SK-N-SH (cell line): Measurements from ENCODE around the gene NYAP1.

Experiments
- CTCF ChIP-seq: fragments of 200-600 bp; sonication (generic); IDR thresholded peaks from 2 replicates; pipeline ENCODE4 v1.6.1; 2017; ENCODE audit warnings: antibody characterized with exemption, mild to moderate bottlenecking, moderate library complexity
- EZH2phosphoT487 ChIP-seq: fragments of 200-600 bp; sonication (generic); IDR thresholded peaks from 2 replicates; pipeline ENCODE4 v1.6.1; 2017; ENCODE audit warnings: low read depth, mixed run types, mild to moderate bottlenecking, antibody characterized with exemption, moderate library complexity, borderline replicate concordance
- FOXJ3 ChIP-seq: sonication (generic); formaldehyde crosslinking; IDR thresholded peaks from 2 replicates; pipeline ENCODE4 v1.5.1; 2020; ENCODE audit warnings: mild to moderate bottlenecking, missing genetic modification reagents
- FOXM1 ChIP-seq: IDR thresholded peaks from 2 replicates; pipeline ENCODE4 v1.4.0; 2012; ENCODE audit warnings: low read depth, mild to moderate bottlenecking
- JUND ChIP-seq: IDR thresholded peaks from 2 replicates; pipeline ENCODE4 v1.4.0; 2012
- RAD21 ChIP-seq: IDR thresholded peaks from 2 replicates; pipeline ENCODE4 v1.6.1; 2012; ENCODE audit warnings: mild to moderate bottlenecking, low read length
- TEAD4 ChIP-seq: IDR thresholded peaks from 2 replicates; pipeline ENCODE4 v1.4.0; 2012; ENCODE audit warnings: mild to moderate bottlenecking, borderline replicate concordance; ENCODE audit not compliant: insufficient read depth
- USF2 ChIP-seq: fragments of 150-350 bp; IDR thresholded peaks from 2 replicates; pipeline ENCODE4 v1.6.1; 2017; ENCODE audit warnings: antibody characterized with exemption, low read length, low read depth, borderline replicate concordance
- TF ChIP-seq, protein P1 (sequence below): IDR thresholded peaks from 2 replicates; pipeline ENCODE4 v1.4.0; 2012; ENCODE audit warnings: low read depth
- TF ChIP-seq, protein P2 (sequence below): IDR thresholded peaks from 2 replicates; pipeline ENCODE4 v1.4.0; 2012; ENCODE audit warnings: low read depth, borderline replicate concordance

- TF ChIP-seq EZH2phosphoT487 (no peak), JUND (no peak), CTCF (no peak), USF2 (no peak), FOXJ3 (CRISPR knock-in tag) (no peak), RAD21 (no peak), FOXM1 (no peak), TEAD4 (no peak)
- TF ChIP-seq, protein P1, sequence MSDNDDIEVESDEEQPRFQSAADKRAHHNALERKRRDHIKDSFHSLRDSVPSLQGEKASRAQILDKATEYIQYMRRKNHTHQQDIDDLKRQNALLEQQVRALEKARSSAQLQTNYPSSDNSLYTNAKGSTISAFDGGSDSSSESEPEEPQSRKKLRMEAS: no peak
- TF ChIP-seq, protein P2, sequence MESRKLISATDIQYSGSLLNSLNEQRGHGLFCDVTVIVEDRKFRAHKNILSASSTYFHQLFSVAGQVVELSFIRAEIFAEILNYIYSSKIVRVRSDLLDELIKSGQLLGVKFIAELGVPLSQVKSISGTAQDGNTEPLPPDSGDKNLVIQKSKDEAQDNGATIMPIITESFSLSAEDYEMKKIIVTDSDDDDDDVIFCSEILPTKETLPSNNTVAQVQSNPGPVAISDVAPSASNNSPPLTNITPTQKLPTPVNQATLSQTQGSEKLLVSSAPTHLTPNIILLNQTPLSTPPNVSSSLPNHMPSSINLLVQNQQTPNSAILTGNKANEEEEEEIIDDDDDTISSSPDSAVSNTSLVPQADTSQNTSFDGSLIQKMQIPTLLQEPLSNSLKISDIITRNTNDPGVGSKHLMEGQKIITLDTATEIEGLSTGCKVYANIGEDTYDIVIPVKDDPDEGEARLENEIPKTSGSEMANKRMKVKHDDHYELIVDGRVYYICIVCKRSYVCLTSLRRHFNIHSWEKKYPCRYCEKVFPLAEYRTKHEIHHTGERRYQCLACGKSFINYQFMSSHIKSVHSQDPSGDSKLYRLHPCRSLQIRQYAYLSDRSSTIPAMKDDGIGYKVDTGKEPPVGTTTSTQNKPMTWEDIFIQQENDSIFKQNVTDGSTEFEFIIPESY: no peak
These were observed 1.7 kb downstream of the NYAP1 start for GRCh38 chr7:100485471-100485876.
